ENCODE measurements around the gene SGMS1.
"Not testable (repeated sequence)": the region's sequence is repeated elsewhere in the genome, so short reads cannot be mapped to it uniquely, and the experiment has no call there.

Gene SGMS1

DNA sequence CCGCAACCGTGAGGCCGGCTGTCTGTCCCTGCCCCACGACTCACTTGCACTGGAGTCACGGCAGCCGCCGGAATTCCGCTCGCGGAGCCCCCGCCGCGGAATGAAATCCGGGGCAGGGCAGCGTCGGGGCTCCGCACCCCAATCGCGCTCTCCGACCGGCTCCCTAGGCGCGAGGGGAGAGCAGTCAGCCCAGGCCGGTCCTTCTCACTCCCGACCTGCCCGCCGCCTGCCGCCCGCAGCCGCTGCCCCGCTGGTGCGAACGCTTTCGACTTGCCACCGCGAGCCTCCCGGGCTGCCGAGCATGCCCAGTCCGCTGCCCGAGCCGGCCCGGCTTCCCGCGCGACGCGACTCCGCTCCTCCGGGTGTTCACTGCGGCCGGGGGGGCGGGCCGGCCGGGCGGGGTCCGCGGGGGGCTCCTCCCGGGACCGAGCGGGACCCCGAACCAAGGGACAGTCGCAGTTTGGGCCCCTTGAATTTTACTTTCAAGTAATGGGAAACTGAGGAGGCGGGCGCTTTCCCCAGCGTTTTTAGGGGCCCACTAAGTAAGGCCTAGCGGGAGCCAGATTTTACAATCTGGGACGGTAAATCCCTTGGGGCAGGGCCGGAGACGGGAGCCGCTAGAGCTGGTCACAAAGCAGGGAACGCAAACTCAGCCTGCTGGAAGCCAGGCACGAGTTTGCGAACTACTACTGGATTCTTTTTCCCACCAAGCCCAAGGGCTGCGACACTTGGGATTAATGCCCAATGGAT lies at the start of gene SGMS1:
Gene SGMS1 (minus strand): TSS at position 294 of the 750 bp plus-strand sequence. CDS start 279,842 bp downstream, outside the sequence.
- Histone ChIP-seq H3K4me2 (ENCODE audit: low read length) (peak within 1 kb of the TSS; percentile 84), H3K4me3 (ENCODE audit: low read depth, low read length, poor library complexity, severe bottlenecking) (peak within 1 kb of the TSS; percentile 72), H3K9ac (ENCODE audit: low read length) (peak within 1 kb of the TSS; percentile 80), H3K79me2 (ENCODE audit: insufficient read depth, low read length) (no peaks in the 10 kb centered on the region), H2AFZ (ENCODE audit: low read length) (peak within 1 kb of the TSS; percentile 53; the same call in 1 of the 2 replicates), H3K9me3 (ENCODE audit: low read length) (no peaks in the 10 kb centered on the region), H3K27ac (ENCODE audit: low read depth, low read length, poor library complexity, severe bottlenecking) (peak within 1 kb of the TSS; percentile 90), H4K20me1 (ENCODE audit: insufficient read depth, low read length) (no peaks in the 10 kb centered on the region), H3F3A (ENCODE audit: insufficient read depth, low read length) (0 out of 2 replicates have a peak, but pooled peaks cover 5% of the 10 kb centered on the region), H3K9me2 (ENCODE audit: low read depth, low read length) (no peaks in the 10 kb centered on the region), H3K4me1 (ENCODE audit: insufficient read depth, low read length, severe bottlenecking) (peaks cover 50% of the 10 kb centered on the region), H3K27me3 (ENCODE audit: insufficient read depth, low read length) (no peaks in the 10 kb centered on the region), H3K36me3 (ENCODE audit: insufficient read depth, low read length) (no peaks in the 10 kb centered on the region)
- TF ChIP-seq EZH2 (IDR thresholded peaks at IDR 0.05; ENCODE audit: borderline replicate concordance, low read length): no peak
- TF ChIP-seq, protein P1, sequence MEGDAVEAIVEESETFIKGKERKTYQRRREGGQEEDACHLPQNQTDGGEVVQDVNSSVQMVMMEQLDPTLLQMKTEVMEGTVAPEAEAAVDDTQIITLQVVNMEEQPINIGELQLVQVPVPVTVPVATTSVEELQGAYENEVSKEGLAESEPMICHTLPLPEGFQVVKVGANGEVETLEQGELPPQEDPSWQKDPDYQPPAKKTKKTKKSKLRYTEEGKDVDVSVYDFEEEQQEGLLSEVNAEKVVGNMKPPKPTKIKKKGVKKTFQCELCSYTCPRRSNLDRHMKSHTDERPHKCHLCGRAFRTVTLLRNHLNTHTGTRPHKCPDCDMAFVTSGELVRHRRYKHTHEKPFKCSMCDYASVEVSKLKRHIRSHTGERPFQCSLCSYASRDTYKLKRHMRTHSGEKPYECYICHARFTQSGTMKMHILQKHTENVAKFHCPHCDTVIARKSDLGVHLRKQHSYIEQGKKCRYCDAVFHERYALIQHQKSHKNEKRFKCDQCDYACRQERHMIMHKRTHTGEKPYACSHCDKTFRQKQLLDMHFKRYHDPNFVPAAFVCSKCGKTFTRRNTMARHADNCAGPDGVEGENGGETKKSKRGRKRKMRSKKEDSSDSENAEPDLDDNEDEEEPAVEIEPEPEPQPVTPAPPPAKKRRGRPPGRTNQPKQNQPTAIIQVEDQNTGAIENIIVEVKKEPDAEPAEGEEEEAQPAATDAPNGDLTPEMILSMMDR (IDR thresholded peaks at IDR 0.05; ENCODE audit: low read length): no peak

- H2AFZ ChIP-seq (ENCODE audit: low read length); H3K9me2 ChIP-seq (ENCODE audit: low read depth, low read length); H3K4me1 ChIP-seq (ENCODE audit: insufficient read depth, low read length, severe bottlenecking); H3F3A ChIP-seq (ENCODE audit: insufficient read depth, low read length); H3K27me3 ChIP-seq (ENCODE audit: insufficient read depth, low read length); H3K4me2 ChIP-seq (ENCODE audit: low read length); H3K27ac ChIP-seq (ENCODE audit: low read depth, low read length, poor library complexity, severe bottlenecking); H3K4me3 ChIP-seq (ENCODE audit: low read depth, low read length, poor library complexity, severe bottlenecking); H3K9ac ChIP-seq (ENCODE audit: low read length); H3K9me3 ChIP-seq (ENCODE audit: low read length); H3K79me2 ChIP-seq (ENCODE audit: insufficient read depth, low read length); H4K20me1 ChIP-seq (ENCODE audit: insufficient read depth, low read length); H3K36me3 ChIP-seq (ENCODE audit: insufficient read depth, low read length): not testable (repeated sequence)
These were observed 48.4 kb upstream of the SGMS1 start for GRCh38 chr10:50672152-50672551.

- H3K27me3 ChIP-seq (ENCODE audit: insufficient read depth, low read length); H3K4me3 ChIP-seq (ENCODE audit: low read depth, low read length, poor library complexity, severe bottlenecking); H3K36me3 ChIP-seq (ENCODE audit: insufficient read depth, low read length); H3K27ac ChIP-seq (ENCODE audit: low read depth, low read length, poor library complexity, severe bottlenecking); H3K9ac ChIP-seq (ENCODE audit: low read length); H3K9me2 ChIP-seq (ENCODE audit: low read depth, low read length); H4K20me1 ChIP-seq (ENCODE audit: insufficient read depth, low read length); H2AFZ ChIP-seq (ENCODE audit: low read length); H3K4me1 ChIP-seq (ENCODE audit: insufficient read depth, low read length, severe bottlenecking); H3F3A ChIP-seq (ENCODE audit: insufficient read depth, low read length); H3K79me2 ChIP-seq (ENCODE audit: insufficient read depth, low read length); H3K9me3 ChIP-seq (ENCODE audit: low read length); H3K4me2 ChIP-seq (ENCODE audit: low read length): not testable (repeated sequence)
These were observed 47.9 kb upstream of the SGMS1 start for GRCh38 chr10:50671645-50672044.

DNA sequence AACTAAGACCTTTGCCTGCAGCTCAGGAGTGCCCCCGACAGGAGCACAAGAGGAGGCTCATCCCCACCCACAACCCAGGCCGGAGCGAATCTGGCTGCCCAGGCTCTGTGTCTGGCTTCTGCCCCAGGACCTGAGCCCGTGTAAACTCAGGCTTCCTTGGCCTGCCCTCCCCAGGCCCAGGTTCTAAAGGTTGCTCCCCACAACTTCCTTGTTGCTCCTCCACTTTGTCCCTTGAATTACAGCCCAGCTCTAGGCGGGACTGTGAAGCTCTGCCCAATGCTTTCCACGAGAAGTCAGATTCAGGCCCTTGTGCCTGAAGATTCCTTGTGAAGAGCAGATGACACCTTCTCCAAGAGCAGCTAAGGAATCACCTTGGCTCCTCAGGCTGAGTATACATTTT lies 46.2 kb upstream of the SGMS1 start:
- H3K36me3 ChIP-seq (ENCODE audit: insufficient read depth, low read length); H3K4me3 ChIP-seq (ENCODE audit: low read depth, low read length, poor library complexity, severe bottlenecking); H3K9me3 ChIP-seq (ENCODE audit: low read length); H3K79me2 ChIP-seq (ENCODE audit: insufficient read depth, low read length); H3K4me2 ChIP-seq (ENCODE audit: low read length); H4K20me1 ChIP-seq (ENCODE audit: insufficient read depth, low read length); H3F3A ChIP-seq (ENCODE audit: insufficient read depth, low read length); H2AFZ ChIP-seq (ENCODE audit: low read length); H3K9ac ChIP-seq (ENCODE audit: low read length); H3K9me2 ChIP-seq (ENCODE audit: low read depth, low read length); H3K27ac ChIP-seq (ENCODE audit: low read depth, low read length, poor library complexity, severe bottlenecking); H3K27me3 ChIP-seq (ENCODE audit: insufficient read depth, low read length); H3K4me1 ChIP-seq (ENCODE audit: insufficient read depth, low read length, severe bottlenecking): not testable (repeated sequence)

DNA sequence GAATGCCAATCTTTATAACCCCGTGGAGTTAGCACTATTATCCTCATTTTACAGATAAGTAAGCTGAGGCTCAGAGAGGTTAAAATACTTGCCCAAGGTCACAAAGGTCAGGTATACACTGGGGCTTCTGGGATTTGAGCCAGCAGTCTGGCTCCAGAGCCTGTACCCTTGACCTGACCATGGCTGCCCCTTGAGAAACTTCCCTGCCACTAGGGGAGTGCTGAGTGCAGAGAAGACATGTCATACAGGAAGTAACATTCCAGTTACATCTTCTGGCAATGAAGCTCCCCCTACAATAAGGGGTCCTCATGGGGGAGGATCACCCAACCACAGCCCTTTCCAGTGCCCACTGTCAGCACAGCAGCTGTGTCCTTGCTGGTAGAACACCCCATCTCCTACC lies 43.6 kb upstream of the SGMS1 start:
- not testable (repeated sequence) for H3K4me3 ChIP-seq (ENCODE audit: low read depth, low read length, poor library complexity, severe bottlenecking); H3K9me3 ChIP-seq (ENCODE audit: low read length); H3K36me3 ChIP-seq (ENCODE audit: insufficient read depth, low read length); H3K27me3 ChIP-seq (ENCODE audit: insufficient read depth, low read length); H4K20me1 ChIP-seq (ENCODE audit: insufficient read depth, low read length); H2AFZ ChIP-seq (ENCODE audit: low read length); H3K27ac ChIP-seq (ENCODE audit: low read depth, low read length, poor library complexity, severe bottlenecking); H3K4me2 ChIP-seq (ENCODE audit: low read length); H3K79me2 ChIP-seq (ENCODE audit: insufficient read depth, low read length); H3K9ac ChIP-seq (ENCODE audit: low read length); H3K4me1 ChIP-seq (ENCODE audit: insufficient read depth, low read length, severe bottlenecking); H3F3A ChIP-seq (ENCODE audit: insufficient read depth, low read length); H3K9me2 ChIP-seq (ENCODE audit: low read depth, low read length)

DNA sequence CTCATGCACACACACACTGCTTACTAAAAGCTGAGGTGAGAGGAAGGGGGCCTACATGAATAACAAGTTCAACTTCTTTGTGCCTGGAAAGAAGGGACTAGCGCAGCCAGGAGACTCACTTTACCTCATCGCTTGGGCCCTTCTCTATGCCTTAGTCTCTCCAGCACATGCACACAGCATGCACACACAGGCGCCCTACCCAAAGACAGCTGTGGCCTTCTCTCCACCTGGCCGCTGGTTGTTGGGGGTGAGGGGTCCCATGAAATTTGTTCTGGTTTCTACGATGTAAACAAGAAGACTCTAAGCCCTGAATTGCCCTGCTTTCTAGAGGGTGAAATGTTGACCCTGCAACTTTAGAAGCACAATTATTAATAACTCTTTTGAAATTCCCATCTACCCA lies 38.7 kb upstream of the SGMS1 start:
- H3K36me3 ChIP-seq (ENCODE audit: insufficient read depth, low read length); H2AFZ ChIP-seq (ENCODE audit: low read length); H3K9me3 ChIP-seq (ENCODE audit: low read length); H3K9ac ChIP-seq (ENCODE audit: low read length); H3K27ac ChIP-seq (ENCODE audit: low read depth, low read length, poor library complexity, severe bottlenecking); H3K9me2 ChIP-seq (ENCODE audit: low read depth, low read length); H3K4me2 ChIP-seq (ENCODE audit: low read length); H3K4me1 ChIP-seq (ENCODE audit: insufficient read depth, low read length, severe bottlenecking); H3K4me3 ChIP-seq (ENCODE audit: low read depth, low read length, poor library complexity, severe bottlenecking); H4K20me1 ChIP-seq (ENCODE audit: insufficient read depth, low read length); H3K79me2 ChIP-seq (ENCODE audit: insufficient read depth, low read length); H3F3A ChIP-seq (ENCODE audit: insufficient read depth, low read length); H3K27me3 ChIP-seq (ENCODE audit: insufficient read depth, low read length): not testable (repeated sequence)

GRCh38 chr10:50661563-50661962 lies 37.8 kb upstream of the SGMS1 start:
- H4K20me1 ChIP-seq (ENCODE audit: insufficient read depth, low read length); H3K27me3 ChIP-seq (ENCODE audit: insufficient read depth, low read length); H3K9me3 ChIP-seq (ENCODE audit: low read length); H3K4me1 ChIP-seq (ENCODE audit: insufficient read depth, low read length, severe bottlenecking); H3K27ac ChIP-seq (ENCODE audit: low read depth, low read length, poor library complexity, severe bottlenecking); H3K9me2 ChIP-seq (ENCODE audit: low read depth, low read length); H3K36me3 ChIP-seq (ENCODE audit: insufficient read depth, low read length); H3K4me3 ChIP-seq (ENCODE audit: low read depth, low read length, poor library complexity, severe bottlenecking); H3K9ac ChIP-seq (ENCODE audit: low read length); H3K79me2 ChIP-seq (ENCODE audit: insufficient read depth, low read length); H3K4me2 ChIP-seq (ENCODE audit: low read length); H3F3A ChIP-seq (ENCODE audit: insufficient read depth, low read length); H2AFZ ChIP-seq (ENCODE audit: low read length): not testable (repeated sequence)

Data from OCI-LY1 (cell line).